Osteoblast (primary cell): ENCODE measurements around the gene MIEF1. TPM values are rescaled to one million over a fixed set of nuclear protein-coding genes. Genes with fewer than 3 reads are reported as not detected.

Source experiments
- DNase-seq: peaks from one replicate; pipeline ENCODE4 v3.0.0; 2011; ENCODE audit warnings: low spot score, mixed read lengths; ENCODE audit not compliant: insufficient read length; ENCODE audit errors: missing footprints
- H2AFZ ChIP-seq: 2 replicates; pipeline ENCODE4 v1.6.0; 2011; ENCODE audit warnings: mild to moderate bottlenecking, low read length
- H3K27ac ChIP-seq: 2 replicates; pipeline ENCODE4 v1.5.1; 2011; ENCODE audit warnings: mild to moderate bottlenecking, low read depth, low read length, moderate library complexity
- H3K27me3 ChIP-seq: 2 replicates; pipeline ENCODE4 v1.6.0; 2012; ENCODE audit warnings: mild to moderate bottlenecking, control low read depth, inconsistent platforms, low read length, moderate library complexity; ENCODE audit not compliant: insufficient read depth
- H3K36me3 ChIP-seq: 2 replicates; pipeline ENCODE4 v1.5.1; 2011; ENCODE audit warnings: mild to moderate bottlenecking, low read length, control low read depth, moderate library complexity; ENCODE audit not compliant: insufficient read depth
- H3K4me1 ChIP-seq: 2 replicates; pipeline ENCODE4 v1.5.1; 2011; ENCODE audit warnings: mild to moderate bottlenecking, low read length, control low read depth, moderate library complexity; ENCODE audit not compliant: insufficient read depth
- H3K4me2 ChIP-seq: 2 replicates; pipeline ENCODE4 v1.6.0; 2011; ENCODE audit warnings: mild to moderate bottlenecking, low read length; ENCODE audit not compliant: insufficient read depth
- H3K4me3 ChIP-seq: fragments of 200-600 bp; sonication (generic); 3 replicates; pipeline ENCODE4 v1.5.1; 2012; ENCODE audit warnings: mild to moderate bottlenecking, low read length, inconsistent platforms; ENCODE audit not compliant: insufficient read depth
- H3K79me2 ChIP-seq: 2 replicates; pipeline ENCODE4 v1.6.0; 2012; ENCODE audit warnings: mild to moderate bottlenecking, low read length, control low read depth, inconsistent platforms; ENCODE audit not compliant: insufficient read depth
- H3K9me3 ChIP-seq: 2 replicates; pipeline ENCODE4 v1.5.1; 2011; ENCODE audit warnings: low read depth, low read length, control low read depth
- H4K20me1 ChIP-seq: 2 replicates; pipeline ENCODE4 v1.6.0; 2012; ENCODE audit warnings: mild to moderate bottlenecking, low read length, control low read depth; ENCODE audit not compliant: insufficient read depth
- CTCF ChIP-seq: IDR thresholded peaks from 2 replicates; pipeline ENCODE4 v1.5.1; 2011; ENCODE audit warnings: mild to moderate bottlenecking, low read depth, low read length, moderate library complexity; ENCODE audit errors: extremely low read depth
- total RNA-seq: library from RNA; depleted of rRNA; stranded (reverse); fragments of >200 nt; gene quantifications from 2 replicates; pipeline ENCODE4 v1.2.3, GENCODE V29; 2012

The MIEF1 gene
- total RNA-seq, 1 donor, result 23.5 TPM

GRCh38 chr22:39567135-39567946 lies 65.3 kb downstream of the MIEF1 start:
- Histone ChIP-seq H3K27ac (no peak overlapping the region), H3K4me2 (no peak overlapping the region), H3K4me3 (no peak overlapping the region), H3K79me2 (no peaks in the 10 kb centered on the region), H3K9me3 (no peaks in the 10 kb centered on the region), H3K27me3 (no peaks in the 10 kb centered on the region), H2AFZ (no peak overlapping the region), H3K4me1 (no peaks in the 10 kb centered on the region), H3K36me3 (no peaks in the 10 kb centered on the region), H4K20me1 (no peaks in the 10 kb centered on the region)
- DNase-seq, result peak; percentile 65
- TF ChIP-seq CTCF, result no peak

Other genes starting within 250 kb of the MIEF1 start
- gene RPL3, start 182.7 kb upstream of the MIEF1 start, total RNA-seq, result 1,858 and 2,119 TPM in 2 replicates
- gene SYNGR1, start 152.3 kb upstream of the MIEF1 start, total RNA-seq, result 2.1 and 3.6 TPM in 2 replicates
- 12.7 TPM in 2 replicates for gene TAB1, start 102.5 kb upstream of the MIEF1 start, total RNA-seq
- under 0.01 TPM in 1 of 2 replicates, not detected in the other for gene MGAT3, start 45.3 kb upstream of the MIEF1 start, total RNA-seq
- gene ATF4, start 18.3 kb downstream of the MIEF1 start, total RNA-seq, result 494 and 590 TPM in 2 replicates
- gene RPS19BP1, start 30.5 kb downstream of the MIEF1 start, total RNA-seq, result 25.9 and 34.7 TPM in 2 replicates
- gene CACNA1I, start 68.5 kb downstream of the MIEF1 start, total RNA-seq, result under 0.01 TPM in 2 replicates